Measurements from ENCODE around the gene DSG4. TPM values are rescaled to one million over a fixed set of nuclear protein-coding genes. Genes with fewer than 3 reads are reported as not detected.

DSG4 gene
- total RNA-seq, 1 donor from 2014 or later = not detected

- no peak for TF ChIP-seq CTCF (IDR thresholded peaks at IDR 0.05; ENCODE audit: insufficient read depth, low read length, poor library complexity, severe bottlenecking)
- Histone ChIP-seq H3K4me3 (ENCODE audit: low read depth, low read length) (no peak overlapping the region), H3K36me3 (ENCODE audit: control insufficient read depth, insufficient read depth, low read length) (no peaks in the 10 kb centered on the region), H3K27me3 (ENCODE audit: control insufficient read depth, insufficient read depth, low read length) (no peaks in the 10 kb centered on the region)
- no peak for DNase-seq (ENCODE audit: low read depth)
Measured at GRCh38 chr18:31440787-31441186, 64.2 kb downstream of the DSG4 start.

GRCh38 chr18:31441493-31441892 lies 64.9 kb downstream of the DSG4 start:
- Histone ChIP-seq H3K36me3 (ENCODE audit: control insufficient read depth, insufficient read depth, low read length) (no peaks in the 10 kb centered on the region), H3K4me3 (ENCODE audit: low read depth, low read length) (no peak overlapping the region), H3K27me3 (ENCODE audit: control insufficient read depth, insufficient read depth, low read length) (no peaks in the 10 kb centered on the region)
- no peak for DNase-seq (ENCODE audit: low read depth)
- TF ChIP-seq CTCF (IDR thresholded peaks at IDR 0.05; ENCODE audit: insufficient read depth, low read length, poor library complexity, severe bottlenecking) = no peak

GRCh38 chr18:31444142-31444541 lies 67.6 kb downstream of the DSG4 start:
- no peaks in the 10 kb centered on the region for H3K27me3 ChIP-seq (ENCODE audit: control insufficient read depth, insufficient read depth, low read length)
- H3K36me3 ChIP-seq (ENCODE audit: control insufficient read depth, insufficient read depth, low read length) = no peaks in the 10 kb centered on the region
- TF ChIP-seq CTCF (IDR thresholded peaks at IDR 0.05; ENCODE audit: insufficient read depth, low read length, poor library complexity, severe bottlenecking) = no peak
- H3K4me3 ChIP-seq (ENCODE audit: low read depth, low read length) = no peak overlapping the region
- DNase-seq (ENCODE audit: low read depth) = no peak

- Histone ChIP-seq H3K27me3 (ENCODE audit: control insufficient read depth, insufficient read depth, low read length) (no peaks in the 10 kb centered on the region), H3K36me3 (ENCODE audit: control insufficient read depth, insufficient read depth, low read length) (no peaks in the 10 kb centered on the region), H3K4me3 (ENCODE audit: low read depth, low read length) (no peak overlapping the region)
- no peak for DNase-seq (ENCODE audit: low read depth)
- TF ChIP-seq CTCF (IDR thresholded peaks at IDR 0.05; ENCODE audit: insufficient read depth, low read length, poor library complexity, severe bottlenecking) = no peak
Measured at GRCh38 chr18:31445908-31446307, 69.3 kb downstream of the DSG4 start.

- no peak for DNase-seq (ENCODE audit: low read depth)
- no peaks in the 10 kb centered on the region for H3K36me3 ChIP-seq (ENCODE audit: control insufficient read depth, insufficient read depth, low read length)
- no peak for TF ChIP-seq CTCF (IDR thresholded peaks at IDR 0.05; ENCODE audit: insufficient read depth, low read length, poor library complexity, severe bottlenecking)
- H3K4me3 ChIP-seq (ENCODE audit: low read depth, low read length) = no peak overlapping the region
- no peaks in the 10 kb centered on the region for H3K27me3 ChIP-seq (ENCODE audit: control insufficient read depth, insufficient read depth, low read length)
Measured at GRCh38 chr18:31446854-31447253, 70.3 kb downstream of the DSG4 start.

- Histone ChIP-seq H3K27me3 (ENCODE audit: control insufficient read depth, insufficient read depth, low read length) (no peaks in the 10 kb centered on the region), H3K36me3 (ENCODE audit: control insufficient read depth, insufficient read depth, low read length) (no peaks in the 10 kb centered on the region), H3K4me3 (ENCODE audit: low read depth, low read length) (no peak within 1 kb of the TSS)
- no peak for TF ChIP-seq CTCF (IDR thresholded peaks at IDR 0.05; ENCODE audit: insufficient read depth, low read length, poor library complexity, severe bottlenecking)
- no peak for DNase-seq (ENCODE audit: low read depth)
Measured at GRCh38 chr18:31447530-31448191, 71.1 kb downstream of the DSG4 start, which contains the start of gene DSG3. DSG3 (plus strand) TSS chr18:31447741; CDS start chr18:31447878, 137 bp downstream.

All from kidney epithelial cell (primary cell).